HL-60 (cell line): ENCODE results near the gene GRHL1.
A peak's percentile ranks its signal among the peaks of the same experiment; 100 is the strongest.

Experiments used
- DNase-seq, 2 experiments: peaks; one replicate each; pipeline ENCODE4 v3.0.0-alpha.2; 2010 to 2020; ENCODE audit warnings: low read depth in 1 of 2, low spot score in 1 of 2
- H3K27ac ChIP-seq: fragments of 250-450 bp; sonication (Bioruptor Pico); replicated peaks from 2 replicates; pipeline ENCODE4 v1.5.1; 2020; ENCODE audit warnings: mild to moderate bottlenecking, moderate library complexity
- H3K27me3 ChIP-seq: fragments of 250-450 bp; sonication (Bioruptor Pico); 2 replicates; pipeline ENCODE4 v1.5.1; 2021; ENCODE audit warnings: mild to moderate bottlenecking, moderate library complexity; ENCODE audit not compliant: insufficient read depth, poor library complexity, severe bottlenecking
- H3K4me3 ChIP-seq: replicated peaks from 2 replicates; pipeline ENCODE4 v1.5.1; 2011; ENCODE audit warnings: mild to moderate bottlenecking, control low read depth, low read length; ENCODE audit not compliant: insufficient read depth
- CTCF ChIP-seq: IDR thresholded peaks from one replicate; pipeline ENCODE4 v1.5.1; 2011; ENCODE audit warnings: low read length, control low read depth, inconsistent platforms; ENCODE audit not compliant: insufficient read depth
- GABPA ChIP-seq: IDR thresholded peaks from 2 replicates; pipeline ENCODE4 v1.6.1; 2012; ENCODE audit warnings: low read depth
- POLR2AphosphoS5 ChIP-seq: IDR thresholded peaks from 2 replicates; pipeline ENCODE4 v1.6.1; 2012; ENCODE audit warnings: low read depth
- SPI1 ChIP-seq: IDR thresholded peaks from 2 replicates; pipeline ENCODE4 v1.6.1; 2012; ENCODE audit warnings: low read depth, mild to moderate bottlenecking, borderline replicate concordance
- TF ChIP-seq, protein P1 (sequence below): IDR thresholded peaks from 2 replicates; pipeline ENCODE4 v1.6.1; 2012; ENCODE audit warnings: low read depth; ENCODE audit not compliant: insufficient replicate concordance

Gene GRHL1

DNA sequence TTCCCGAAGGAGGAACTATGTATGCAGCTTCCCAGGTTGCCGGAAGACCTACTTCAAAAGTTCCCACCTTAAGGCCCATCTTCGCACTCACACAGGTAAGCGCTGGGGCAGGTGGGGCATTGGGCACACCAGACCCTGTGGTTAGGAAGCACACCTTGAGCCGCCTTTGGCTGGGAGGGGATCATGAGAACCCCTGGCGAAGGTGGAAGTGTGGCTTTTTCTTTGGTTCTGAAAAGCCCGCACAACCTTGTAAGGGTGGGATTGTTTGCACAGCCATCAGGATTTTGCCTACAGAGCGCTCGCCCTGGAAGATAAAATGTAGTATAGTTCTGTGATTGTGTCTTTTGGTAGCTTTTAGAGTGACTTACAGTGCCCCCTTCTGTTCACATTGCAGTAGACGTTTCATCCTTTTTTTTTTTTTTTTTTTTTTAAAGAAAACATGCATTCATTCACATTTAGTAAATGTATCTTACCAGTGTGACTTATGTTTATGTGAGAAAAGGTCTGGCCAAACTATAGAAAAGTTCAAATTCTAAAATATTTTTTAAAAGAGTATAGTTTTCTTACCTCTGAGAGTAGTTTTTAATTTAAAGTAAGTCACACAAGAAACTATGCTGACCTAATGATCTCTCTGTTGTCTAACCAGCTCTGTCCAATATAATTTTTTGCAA is 97.1 kb downstream of the GRHL1 start:
- H3K4me3 ChIP-seq, result no peak overlapping the region
- DNase-seq, result no peak

More for the DNA sequence above, 97.1 kb downstream of the GRHL1 start:
- no peaks in the 10 kb centered on the region for H3K27me3 ChIP-seq
- no peak overlapping the region for H3K27ac ChIP-seq
- TF ChIP-seq CTCF, result peak; percentile 16
- TF ChIP-seq, protein P1, sequence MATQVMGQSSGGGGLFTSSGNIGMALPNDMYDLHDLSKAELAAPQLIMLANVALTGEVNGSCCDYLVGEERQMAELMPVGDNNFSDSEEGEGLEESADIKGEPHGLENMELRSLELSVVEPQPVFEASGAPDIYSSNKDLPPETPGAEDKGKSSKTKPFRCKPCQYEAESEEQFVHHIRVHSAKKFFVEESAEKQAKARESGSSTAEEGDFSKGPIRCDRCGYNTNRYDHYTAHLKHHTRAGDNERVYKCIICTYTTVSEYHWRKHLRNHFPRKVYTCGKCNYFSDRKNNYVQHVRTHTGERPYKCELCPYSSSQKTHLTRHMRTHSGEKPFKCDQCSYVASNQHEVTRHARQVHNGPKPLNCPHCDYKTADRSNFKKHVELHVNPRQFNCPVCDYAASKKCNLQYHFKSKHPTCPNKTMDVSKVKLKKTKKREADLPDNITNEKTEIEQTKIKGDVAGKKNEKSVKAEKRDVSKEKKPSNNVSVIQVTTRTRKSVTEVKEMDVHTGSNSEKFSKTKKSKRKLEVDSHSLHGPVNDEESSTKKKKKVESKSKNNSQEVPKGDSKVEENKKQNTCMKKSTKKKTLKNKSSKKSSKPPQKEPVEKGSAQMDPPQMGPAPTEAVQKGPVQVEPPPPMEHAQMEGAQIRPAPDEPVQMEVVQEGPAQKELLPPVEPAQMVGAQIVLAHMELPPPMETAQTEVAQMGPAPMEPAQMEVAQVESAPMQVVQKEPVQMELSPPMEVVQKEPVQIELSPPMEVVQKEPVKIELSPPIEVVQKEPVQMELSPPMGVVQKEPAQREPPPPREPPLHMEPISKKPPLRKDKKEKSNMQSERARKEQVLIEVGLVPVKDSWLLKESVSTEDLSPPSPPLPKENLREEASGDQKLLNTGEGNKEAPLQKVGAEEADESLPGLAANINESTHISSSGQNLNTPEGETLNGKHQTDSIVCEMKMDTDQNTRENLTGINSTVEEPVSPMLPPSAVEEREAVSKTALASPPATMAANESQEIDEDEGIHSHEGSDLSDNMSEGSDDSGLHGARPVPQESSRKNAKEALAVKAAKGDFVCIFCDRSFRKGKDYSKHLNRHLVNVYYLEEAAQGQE, result no peak
- no peak for TF ChIP-seq POLR2AphosphoS5
- TF ChIP-seq SPI1, result no peak
- TF ChIP-seq GABPA, result no peak
